Measurements from ENCODE around the gene SNX15. TPM values are rescaled to one million over a fixed set of nuclear protein-coding genes. Genes with fewer than 3 reads are reported as not detected.

Gene SNX15
- total and polyA plus RNA-seq, 2 donors (not counting 3 experiments of a cell fraction or from before 2014, with no cell fraction given) = 15.5 to 21.8 TPM

DNA sequence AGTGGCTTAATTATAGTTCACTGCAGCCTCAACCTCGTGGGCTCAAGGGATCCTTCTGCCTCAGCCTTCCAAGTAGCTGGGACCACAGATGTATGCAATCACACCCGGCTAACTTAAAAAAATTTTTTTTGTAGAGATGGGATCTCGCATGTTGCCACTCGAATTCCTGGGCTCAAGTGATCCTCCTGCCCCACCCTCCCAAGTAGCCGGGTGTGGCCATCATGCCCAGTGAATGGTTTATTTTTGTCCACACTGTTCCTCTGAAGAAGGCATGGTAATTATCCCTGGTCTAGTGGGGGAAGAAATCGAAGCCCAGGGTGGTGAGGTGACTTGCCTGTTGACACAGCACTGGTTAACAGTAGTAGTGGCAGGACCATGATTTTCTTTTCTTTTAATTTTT is 15.7 kb downstream of the SNX15 start:
- BruUV-seq (replicated peaks) = no TSS peak
- Histone ChIP-seq H3K9me1 (replicated peaks; ENCODE audit: control insufficient read depth, extremely low read depth, insufficient read depth, low read length) (no peaks in the 10 kb centered on the region), H3K27me3 (ENCODE audit: control insufficient read depth in 2 of 2, insufficient read depth in 2 of 2, low read length in 2 of 2) (no peaks in the 10 kb centered on the region), H3K4me2 (ENCODE audit: insufficient read depth, low read length) (no peak overlapping the region), H2AFZ (ENCODE audit: low read depth, low read length) (no peak overlapping the region), H3K27ac (ENCODE audit: insufficient read depth, low read depth, low read length) (no peak overlapping the region), H3K9ac (replicated peaks; ENCODE audit: extremely low read depth, insufficient read depth, low read length) (no peak overlapping the region), H4K20me1 (replicated peaks; ENCODE audit: control insufficient read depth, extremely low read depth, insufficient read depth, low read length) (no peaks in the 10 kb centered on the region), H3K36me3 (ENCODE audit: control insufficient read depth in 2 of 2, extremely low read depth in 1 of 2, insufficient read depth in 2 of 2, low read length in 2 of 2) (peaks cover 2 to 10% of the 10 kb centered on the region in 2 experiments), H3K79me2 (ENCODE audit: control insufficient read depth, insufficient read depth, low read length) (no peaks in the 10 kb centered on the region), H3K9me3 (replicated peaks; ENCODE audit: control insufficient read depth, insufficient read depth, low read length) (no peaks in the 10 kb centered on the region), H3K4me1 (ENCODE audit: control insufficient read depth, extremely low read depth, insufficient read depth, low read length) (peaks cover 15% of the 10 kb centered on the region), H3K4me3 (replicated peaks in 1 of 3; ENCODE audit: insufficient read depth in 1 of 3, low read depth in 1 of 3, low read length in 3 of 3) (no peak overlapping the region)
- dilution Hi-C loops (cut with MboI; ENCODE audit: extremely low pct_ligation_motif_present, low sequenced_read_pairs) (no loop called here), intact Hi-C loops (cut with micrococcal nuclease) (no loop called here)
- FAIRE-seq = no peak
- CTCF ChIA-PET = interaction anchor here (0.6 kb wide), 1 partner anchor 101 kb away, joined by 3 read pairs; no protein-coding TSS in a partner anchor
- POLR2A ChIA-PET = no interaction called here
- DNase-seq (ENCODE audit: low read depth, low spot score) = no peak
- TF ChIP-seq, protein P1, sequence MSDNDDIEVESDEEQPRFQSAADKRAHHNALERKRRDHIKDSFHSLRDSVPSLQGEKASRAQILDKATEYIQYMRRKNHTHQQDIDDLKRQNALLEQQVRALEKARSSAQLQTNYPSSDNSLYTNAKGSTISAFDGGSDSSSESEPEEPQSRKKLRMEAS (IDR thresholded peaks at IDR 0.05; ENCODE audit: insufficient read depth, insufficient read length) = no peak

DNA sequence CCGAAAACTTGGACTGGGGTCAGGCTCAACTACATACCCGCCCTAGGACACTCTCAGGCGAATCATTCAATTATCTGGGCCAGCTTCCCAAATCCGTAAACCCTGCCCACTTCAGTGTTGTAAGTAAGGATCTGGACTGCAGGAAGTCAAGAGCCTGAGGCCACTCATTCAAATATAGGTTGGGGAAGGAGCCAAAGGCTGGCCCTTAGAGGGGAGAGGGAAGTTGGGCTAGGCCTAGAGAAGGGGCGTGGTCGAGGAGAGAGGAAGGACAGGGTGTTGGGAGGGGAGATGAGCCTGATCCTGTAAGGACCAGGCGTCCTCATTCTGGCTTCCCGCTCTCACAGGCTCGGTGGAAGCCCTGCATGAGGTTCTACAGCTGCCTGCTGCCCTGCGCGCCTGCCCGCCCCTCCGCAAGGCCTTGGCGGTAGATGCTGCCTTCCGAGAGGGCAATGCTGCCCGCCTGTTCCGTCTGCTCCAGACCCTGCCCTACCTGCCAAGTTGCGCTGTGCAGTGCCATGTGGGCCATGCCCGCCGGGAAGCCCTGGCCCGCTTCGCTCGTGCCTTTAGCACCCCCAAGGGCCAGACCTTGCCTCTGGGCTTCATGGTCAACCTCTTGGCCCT is 16.8 kb downstream of the SNX15 start:
- intact Hi-C loops (cut with micrococcal nuclease) = no loop called here
- FAIRE-seq (no peak), DNase-seq (ENCODE audit: low read depth, low spot score) (no peak)
- POLR2A ChIA-PET = no interaction called here
- no peak overlapping the region for H2AFZ ChIP-seq (ENCODE audit: low read depth, low read length)
- no peaks in the 10 kb centered on the region for H3K27me3 ChIP-seq (ENCODE audit: control insufficient read depth in 2 of 2, insufficient read depth in 2 of 2, low read length in 2 of 2)
- TF ChIP-seq, protein P1 (IDR thresholded peaks at IDR 0.05; ENCODE audit: insufficient read depth, insufficient read length) = no peak
- TF ChIP-seq EZH2 (IDR thresholded peaks at IDR 0.05; ENCODE audit: borderline replicate concordance, low read depth, low read length, severe bottlenecking) (no peak), GATA2 (IDR thresholded peaks at IDR 0.05; ENCODE audit: insufficient read depth, insufficient read length, low read depth, low read length) (no peak), JUN (IDR thresholded peaks at IDR 0.05; ENCODE audit: borderline replicate concordance, insufficient read depth, insufficient read length, low read depth) (no peak), FOS (IDR thresholded peaks at IDR 0.05; ENCODE audit: borderline replicate concordance, insufficient read depth, low read length) (no peak), MYC (IDR thresholded peaks at IDR 0.05; ENCODE audit: low read depth, low read length) (no peak), POLR2AphosphoS5 (IDR thresholded peaks at IDR 0.05; ENCODE audit: insufficient read depth, low read depth, low read length) (no peak), POLR2A (IDR thresholded peaks at IDR 0.05; ENCODE audit: low read depth, low read length) (no peak)
- TF ChIP-seq, protein P2, sequence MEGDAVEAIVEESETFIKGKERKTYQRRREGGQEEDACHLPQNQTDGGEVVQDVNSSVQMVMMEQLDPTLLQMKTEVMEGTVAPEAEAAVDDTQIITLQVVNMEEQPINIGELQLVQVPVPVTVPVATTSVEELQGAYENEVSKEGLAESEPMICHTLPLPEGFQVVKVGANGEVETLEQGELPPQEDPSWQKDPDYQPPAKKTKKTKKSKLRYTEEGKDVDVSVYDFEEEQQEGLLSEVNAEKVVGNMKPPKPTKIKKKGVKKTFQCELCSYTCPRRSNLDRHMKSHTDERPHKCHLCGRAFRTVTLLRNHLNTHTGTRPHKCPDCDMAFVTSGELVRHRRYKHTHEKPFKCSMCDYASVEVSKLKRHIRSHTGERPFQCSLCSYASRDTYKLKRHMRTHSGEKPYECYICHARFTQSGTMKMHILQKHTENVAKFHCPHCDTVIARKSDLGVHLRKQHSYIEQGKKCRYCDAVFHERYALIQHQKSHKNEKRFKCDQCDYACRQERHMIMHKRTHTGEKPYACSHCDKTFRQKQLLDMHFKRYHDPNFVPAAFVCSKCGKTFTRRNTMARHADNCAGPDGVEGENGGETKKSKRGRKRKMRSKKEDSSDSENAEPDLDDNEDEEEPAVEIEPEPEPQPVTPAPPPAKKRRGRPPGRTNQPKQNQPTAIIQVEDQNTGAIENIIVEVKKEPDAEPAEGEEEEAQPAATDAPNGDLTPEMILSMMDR (IDR thresholded peaks at IDR 0.05; ENCODE audit: extremely low read depth in 1 of 2, insufficient read depth in 1 of 2, low read depth in 1 of 2, low read length in 2 of 2) = no peak
- peaks cover 2 to 10% of the 10 kb centered on the region in 2 experiments for H3K36me3 ChIP-seq (ENCODE audit: control insufficient read depth in 2 of 2, extremely low read depth in 1 of 2, insufficient read depth in 2 of 2, low read length in 2 of 2)
- no peaks in the 10 kb centered on the region for H3K9me3 ChIP-seq (replicated peaks; ENCODE audit: control insufficient read depth, insufficient read depth, low read length)
- peaks cover 15% of the 10 kb centered on the region for H3K4me1 ChIP-seq (ENCODE audit: control insufficient read depth, extremely low read depth, insufficient read depth, low read length)
- H3K9me1 ChIP-seq (replicated peaks; ENCODE audit: control insufficient read depth, extremely low read depth, insufficient read depth, low read length) = no peaks in the 10 kb centered on the region
- no peaks in the 10 kb centered on the region for H3K79me2 ChIP-seq (ENCODE audit: control insufficient read depth, insufficient read depth, low read length)
- no peak overlapping the region for H3K27ac ChIP-seq (ENCODE audit: insufficient read depth, low read depth, low read length)
- H3K9ac ChIP-seq (replicated peaks; ENCODE audit: extremely low read depth, insufficient read depth, low read length) = no peak overlapping the region
- CTCF ChIA-PET = no interaction called here
- H3K4me2 ChIP-seq (ENCODE audit: insufficient read depth, low read length) = no peak overlapping the region
- dilution Hi-C loops (cut with MboI; ENCODE audit: extremely low pct_ligation_motif_present, low sequenced_read_pairs) = no loop called here
- H3K4me3 ChIP-seq (replicated peaks in 1 of 3; ENCODE audit: insufficient read depth in 1 of 3, low read depth in 1 of 3, low read length in 3 of 3) = no peak overlapping the region
- no peaks in the 10 kb centered on the region for H4K20me1 ChIP-seq (replicated peaks; ENCODE audit: control insufficient read depth, extremely low read depth, insufficient read depth, low read length)
- BruUV-seq (replicated peaks) = no TSS peak
